ENCODE results near the gene CIART. TPM values are rescaled to one million over a fixed set of nuclear protein-coding genes. Genes with fewer than 3 reads are reported as not detected.

Gene CIART
- total and polyA plus RNA-seq, 10 donors, result 0.83 to 3.9 (median 1.5) TPM; not detected in 1

DNA sequence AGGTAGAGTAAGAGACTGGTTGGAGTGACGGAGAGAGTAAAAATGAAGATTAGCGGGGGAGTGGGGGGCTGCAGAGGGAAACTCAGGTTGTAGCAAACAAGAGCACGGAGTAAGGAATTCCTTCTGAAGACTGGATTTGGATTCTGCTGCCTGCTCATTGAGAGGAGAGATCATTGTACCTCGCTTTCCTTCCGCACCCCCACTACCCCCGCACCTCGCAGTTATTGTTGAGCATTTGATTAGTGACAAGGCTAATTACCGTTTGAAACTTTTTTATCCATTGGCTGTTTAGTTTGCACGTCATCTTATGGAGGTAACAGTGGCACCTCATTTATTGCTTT lies 39.4 kb downstream of the CIART start:
- WGBS, 5 donors, result 0 to 2% (median 1%) methylated on average over 9 of the region's 9 CpGs
- H3K36me3 ChIP-seq, result peaks cover 0 to 37% (median 21%) of the 10 kb centered on the region in 6 donors
- H3K27me3 ChIP-seq (replicated peaks in 1 of 7), result no peaks in the 10 kb centered on the region
- TF ChIP-seq POLR2AphosphoS5 (IDR thresholded peaks at IDR 0.05), result no peak
- TF ChIP-seq, protein P1, sequence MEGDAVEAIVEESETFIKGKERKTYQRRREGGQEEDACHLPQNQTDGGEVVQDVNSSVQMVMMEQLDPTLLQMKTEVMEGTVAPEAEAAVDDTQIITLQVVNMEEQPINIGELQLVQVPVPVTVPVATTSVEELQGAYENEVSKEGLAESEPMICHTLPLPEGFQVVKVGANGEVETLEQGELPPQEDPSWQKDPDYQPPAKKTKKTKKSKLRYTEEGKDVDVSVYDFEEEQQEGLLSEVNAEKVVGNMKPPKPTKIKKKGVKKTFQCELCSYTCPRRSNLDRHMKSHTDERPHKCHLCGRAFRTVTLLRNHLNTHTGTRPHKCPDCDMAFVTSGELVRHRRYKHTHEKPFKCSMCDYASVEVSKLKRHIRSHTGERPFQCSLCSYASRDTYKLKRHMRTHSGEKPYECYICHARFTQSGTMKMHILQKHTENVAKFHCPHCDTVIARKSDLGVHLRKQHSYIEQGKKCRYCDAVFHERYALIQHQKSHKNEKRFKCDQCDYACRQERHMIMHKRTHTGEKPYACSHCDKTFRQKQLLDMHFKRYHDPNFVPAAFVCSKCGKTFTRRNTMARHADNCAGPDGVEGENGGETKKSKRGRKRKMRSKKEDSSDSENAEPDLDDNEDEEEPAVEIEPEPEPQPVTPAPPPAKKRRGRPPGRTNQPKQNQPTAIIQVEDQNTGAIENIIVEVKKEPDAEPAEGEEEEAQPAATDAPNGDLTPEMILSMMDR (IDR thresholded peaks at IDR 0.05 in 8 of 11, conservative IDR thresholded peaks at IDR 0.05 in 3 of 11), result no peak
- no peak for TF ChIP-seq POLR2A (IDR thresholded peaks at IDR 0.05)
- intact Hi-C loops (cut with DNase I; ENCODE audit: low total_unique reads), result no loop called here
- H3K4me1 ChIP-seq, result peaks cover 11 to 58% (median 33%) of the 10 kb centered on the region in 6 donors
- H3K9me3 ChIP-seq, result no peaks in the 10 kb centered on the region
- no peak for DNase-seq
- H3K27ac ChIP-seq, result peak overlapping the region; percentile 88 to 95 (median 93)
- peak overlapping the region; percentile 52 to 82 (median 70) for H3K4me3 ChIP-seq

DNA sequence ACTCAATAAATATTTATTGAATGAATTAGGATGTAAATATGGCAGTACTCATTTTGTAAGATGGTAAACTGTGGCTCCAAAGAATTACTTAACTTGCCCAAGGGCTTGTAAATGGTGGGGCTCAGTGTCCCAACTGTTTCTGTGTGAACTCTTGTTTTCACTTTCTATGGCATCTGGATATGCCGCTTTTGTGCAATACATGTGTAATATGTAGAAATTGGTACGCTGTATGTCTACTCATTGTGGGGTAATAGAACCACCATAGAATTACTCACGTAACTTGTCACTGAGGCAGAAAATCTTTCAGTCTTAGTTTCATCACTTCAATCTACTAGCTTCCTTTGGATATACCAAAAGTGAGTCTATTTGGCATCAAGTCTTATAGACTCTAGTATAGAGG lies 40.0 kb downstream of the CIART start:
- intact Hi-C loops (cut with DNase I; ENCODE audit: low total_unique reads), result no loop called here
- Histone ChIP-seq H3K27me3 (replicated peaks in 1 of 7) (no peaks in the 10 kb centered on the region), H3K27ac (peak overlapping the region; percentile 88 to 95 (median 93)), H3K36me3 (peaks cover 0 to 43% (median 26%) of the 10 kb centered on the region in 6 donors), H3K9me3 (no peaks in the 10 kb centered on the region), H3K4me1 (peaks cover 11 to 59% (median 33%) of the 10 kb centered on the region in 6 donors), H3K4me3 (peak overlapping the region; percentile 52 to 82 (median 70))
- no peak for DNase-seq
- TF ChIP-seq POLR2AphosphoS5 (IDR thresholded peaks at IDR 0.05), result no peak
- TF ChIP-seq, protein P1 (IDR thresholded peaks at IDR 0.05 in 8 of 11, conservative IDR thresholded peaks at IDR 0.05 in 3 of 11), result no peak
- no peak for TF ChIP-seq POLR2A (IDR thresholded peaks at IDR 0.05)
- WGBS, 5 donors, result 32 to 68% (median 46%) methylated on average over 3 of the region's 3 CpGs

DNA sequence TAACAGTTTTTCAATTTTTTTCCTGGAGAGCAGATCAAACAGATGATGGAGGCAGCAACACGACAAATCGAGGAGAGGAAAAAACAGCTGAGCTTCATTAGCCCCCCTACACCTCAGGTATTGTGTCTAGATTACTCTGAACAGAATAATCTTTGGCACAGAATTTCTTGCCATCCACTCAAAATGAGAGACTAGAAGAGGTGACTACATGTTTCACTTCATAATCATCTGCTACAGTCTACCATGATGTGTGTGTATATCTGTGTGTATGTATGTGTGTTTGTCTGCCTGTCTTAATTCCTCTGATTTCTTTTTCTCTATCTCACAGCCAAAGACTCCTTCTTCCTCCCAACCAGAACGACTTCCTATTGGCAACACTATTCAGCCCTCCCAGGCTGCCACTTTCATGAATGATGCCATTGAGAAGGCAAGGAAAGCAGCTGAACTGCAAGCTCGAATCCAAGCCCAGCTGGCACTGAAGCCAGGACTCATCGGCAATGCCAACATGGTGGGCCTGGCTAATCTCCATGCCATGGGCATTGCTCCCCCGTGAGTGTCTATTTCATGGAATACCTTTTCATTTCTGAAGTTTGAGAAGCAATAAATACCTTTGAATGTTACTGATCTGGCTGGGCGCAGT lies 50.4 kb downstream of the CIART start:
- H3K27ac ChIP-seq, result no peak overlapping the region
- no peaks in the 10 kb centered on the region for H3K9me3 ChIP-seq
- no peak for DNase-seq
- intact Hi-C loops (cut with DNase I; ENCODE audit: low total_unique reads), result no loop called here
- peaks cover 11 to 100% (median 100%) of the 10 kb centered on the region in 6 donors for H3K36me3 ChIP-seq
- 94 to 97% (median 95%) methylated on average over 7 of the region's 7 CpGs for WGBS, 5 donors
- H3K27me3 ChIP-seq (replicated peaks in 1 of 7), result no peaks in the 10 kb centered on the region
- TF ChIP-seq POLR2AphosphoS5 (IDR thresholded peaks at IDR 0.05), result no peak
- no peak for TF ChIP-seq POLR2A (IDR thresholded peaks at IDR 0.05)
- TF ChIP-seq, protein P1 (IDR thresholded peaks at IDR 0.05 in 8 of 11, conservative IDR thresholded peaks at IDR 0.05 in 3 of 11), result no peak
- peaks cover 0 to 4% (median 0%) of the 10 kb centered on the region in 6 donors for H3K4me1 ChIP-seq
- H3K4me3 ChIP-seq, result no peak overlapping the region

Small RNA genes within 50 kb of the gene (small RNA-seq; reads per million reads assigned to genes)
- 0.07 to 0.27 (median 0.12) reads per million in 4 donors for gene RNU2-17P

Other genes with a start within 250 kb of the CIART start
- 10 to 100 TPM; 35.8 to 62.8 (median 47.4) TPM for gene VPS45, start 214.8 kb upstream of the CIART start, total RNA-seq
- gene VPS45, start 214.8 kb upstream of the CIART start, polyA plus RNA-seq, result 10 to 100 TPM; 16.2 to 22.7 (median 21.6) TPM
- gene PLEKHO1, start 132.6 kb upstream of the CIART start, total RNA-seq, result 100 to 1,000 TPM in 5 of 7 donors, 10 to 100 TPM in 2; 95.9 to 147 (median 121) TPM
- 100 to 1,000 TPM; 154 to 228 (median 166) TPM for gene PLEKHO1, start 132.6 kb upstream of the CIART start, polyA plus RNA-seq
- 10 to 100 TPM; 29.8 to 44.0 (median 35.2) TPM for gene ANP32E, start 46.4 kb upstream of the CIART start, total RNA-seq
- gene ANP32E, start 46.4 kb upstream of the CIART start, polyA plus RNA-seq, result 10 to 100 TPM; 24.6 to 35.6 (median 31.7) TPM
- gene CA14, start 24.8 kb upstream of the CIART start, total RNA-seq, result not detected
- gene CA14, start 24.8 kb upstream of the CIART start, polyA plus RNA-seq, result not detected
- gene APH1A, start 13.5 kb upstream of the CIART start, total RNA-seq, result 100 to 1,000 TPM; 116 to 170 (median 135) TPM
- 100 to 1,000 TPM in 1 of 3 donors, 10 to 100 TPM in 2; 72.0 to 186 (median 87.3) TPM for gene APH1A, start 13.5 kb upstream of the CIART start, polyA plus RNA-seq
- gene C1orf54, start 9.8 kb upstream of the CIART start, total RNA-seq, result 10 to 100 TPM; 15.1 to 42.8 (median 28.7) TPM
- 10 to 100 TPM; 23.4 to 46.7 (median 37.4) TPM for gene C1orf54, start 9.8 kb upstream of the CIART start, polyA plus RNA-seq
- gene MRPS21, start 11.3 kb downstream of the CIART start, total RNA-seq, result 10 to 100 TPM; 39.3 to 49.4 (median 43.7) TPM
- 100 to 1,000 TPM in 2 of 3 donors, 10 to 100 TPM in 1; 88.9 to 116 (median 112) TPM for gene MRPS21, start 11.3 kb downstream of the CIART start, polyA plus RNA-seq
- 100 to 1,000 TPM in 2 of 7 donors, 10 to 100 TPM in 5; 60.9 to 107 (median 78.2) TPM for gene PRPF3, start 39.0 kb downstream of the CIART start, total RNA-seq
- gene PRPF3, start 39.0 kb downstream of the CIART start, polyA plus RNA-seq, result 10 to 100 TPM; 28.8 to 67.3 (median 54.1) TPM
- 10 to 100 TPM; 23.8 to 42.4 (median 32.8) TPM for gene RPRD2, start 81.6 kb downstream of the CIART start, total RNA-seq
- gene RPRD2, start 81.6 kb downstream of the CIART start, polyA plus RNA-seq, result 1 to 10 TPM; 3.8 to 7.4 (median 4.3) TPM
- 10 to 100 TPM; 14.6 to 30.4 (median 23.5) TPM for gene TARS2, start 204.9 kb downstream of the CIART start, total RNA-seq
- gene TARS2, start 204.9 kb downstream of the CIART start, polyA plus RNA-seq, result 10 to 100 TPM; 18.7 to 19.4 (median 18.9) TPM
- gene ECM1, start 225.6 kb downstream of the CIART start, total RNA-seq, result 10 to 100 TPM in 5 of 7 donors, 1 to 10 TPM in 2; 6.6 to 16.5 (median 13.6) TPM
- 1 to 10 TPM; 2.7 to 6.8 (median 6.4) TPM for gene ECM1, start 225.6 kb downstream of the CIART start, polyA plus RNA-seq
- 1 to 10 TPM in 1 of 7 donors, under 1 TPM in 1, not detected in 5; 0.97 to 1.9 TPM for gene FALEC, start 233.2 kb downstream of the CIART start, total RNA-seq
- under 1 TPM in 2 of 3 donors, not detected in 1; 0.20 to 0.29 TPM for gene FALEC, start 233.2 kb downstream of the CIART start, polyA plus RNA-seq

Data from spleen (tissue), 11 donors.